HepG2 (cell line): ENCODE measurements around the gene HES7. TPM values are rescaled to one million over a fixed set of nuclear protein-coding genes. Genes with fewer than 3 reads are reported as not detected.

Experiments
- BCL6 ChIP-seq: IDR thresholded peaks from 2 replicates; pipeline ENCODE4 v1.6.1; 2016; ENCODE audit warnings: missing genetic modification reagents, missing compliant biosample characterization
- CENPX ChIP-seq: sonication (generic); formaldehyde crosslinking; IDR thresholded peaks from 2 replicates; pipeline ENCODE4 v1.9.0; 2021; ENCODE audit warnings: mild to moderate bottlenecking, missing genetic modification reagents, moderate library complexity
- ELF3 ChIP-seq: IDR thresholded peaks from 2 replicates; pipeline ENCODE4 v1.6.1; 2016; ENCODE audit warnings: missing genetic modification reagents, missing compliant biosample characterization
- ERF ChIP-seq: IDR thresholded peaks from 2 replicates; pipeline ENCODE4 v1.6.1; 2018; ENCODE audit warnings: missing biosample characterization, missing genetic modification reagents
- FOXA3 ChIP-seq: IDR thresholded peaks from 2 replicates; pipeline ENCODE4 v1.6.1; 2016; ENCODE audit warnings: missing genetic modification reagents, missing compliant biosample characterization
- GATAD1 ChIP-seq: IDR thresholded peaks from 2 replicates; pipeline ENCODE4 v1.6.1; 2016; ENCODE audit warnings: missing genetic modification reagents, missing compliant biosample characterization
- GLI4 ChIP-seq: sonication (generic); formaldehyde crosslinking; IDR thresholded peaks from 2 replicates; pipeline ENCODE4 v1.5.1; 2020; ENCODE audit warnings: missing genetic modification reagents, mild to moderate bottlenecking, moderate library complexity, borderline replicate concordance
- HMG20A ChIP-seq: IDR thresholded peaks from 2 replicates; pipeline ENCODE4 v1.6.1; 2016; ENCODE audit warnings: borderline replicate concordance
- JARID2 ChIP-seq: sonication (generic); formaldehyde crosslinking; IDR thresholded peaks from 2 replicates; pipeline ENCODE4 v1.8.1; 2023; ENCODE audit warnings: missing genetic modification reagents, inconsistent platforms; ENCODE audit not compliant: insufficient replicate concordance
- KLF16 ChIP-seq, 2 experiments: sonication (generic) in 1 of 2; formaldehyde crosslinking in 1 of 2; IDR thresholded peaks; 2 replicates each; pipeline versions ENCODE4 v1.6.1 to v1.8.0; 2016 to 2023; ENCODE audit warnings: missing genetic modification reagents in 2 of 2, missing compliant biosample characterization in 1 of 2
- NFIC ChIP-seq: IDR thresholded peaks from 2 replicates; pipeline ENCODE4 v1.6.1; 2012; ENCODE audit warnings: mild to moderate bottlenecking, low read length, inconsistent platforms
- PATZ1 ChIP-seq: sonication (generic); formaldehyde crosslinking; IDR thresholded peaks from 2 replicates; pipeline ENCODE4 v1.4.0; 2020; ENCODE audit warnings: missing genetic modification reagents
- POLR2G ChIP-seq: fragments of 200-400 bp; formaldehyde crosslinking; IDR thresholded peaks from 2 replicates; pipeline ENCODE4 v1.6.1; 2018; ENCODE audit warnings: mild to moderate bottlenecking, low read depth, low read length, moderate library complexity
- RBFOX2 ChIP-seq: fragments of 200-400 bp; formaldehyde crosslinking; IDR thresholded peaks from 2 replicates; pipeline ENCODE4 v1.6.1; 2017; ENCODE audit warnings: low read depth, mild to moderate bottlenecking, low read length
- SIX4 ChIP-seq: sonication (generic); formaldehyde crosslinking; IDR thresholded peaks from 2 replicates; pipeline ENCODE4 v1.4.0; 2020; ENCODE audit warnings: missing genetic modification reagents
- SP2 ChIP-seq: sonication (generic); formaldehyde crosslinking; IDR thresholded peaks from 2 replicates; pipeline ENCODE4 v1.5.1; 2020; ENCODE audit warnings: mild to moderate bottlenecking, missing genetic modification reagents
- STAT6 ChIP-seq: sonication (generic); formaldehyde crosslinking; IDR thresholded peaks from 2 replicates; pipeline ENCODE4 v1.4.0; 2020; ENCODE audit warnings: missing genetic modification reagents, mild to moderate bottlenecking, borderline replicate concordance
- ZBTB3 ChIP-seq: sonication (generic); formaldehyde crosslinking; IDR thresholded peaks from 2 replicates; pipeline ENCODE4 v1.4.0; 2020; ENCODE audit warnings: low read depth, mild to moderate bottlenecking, moderate library complexity, missing genetic modification reagents, borderline replicate concordance
- ZFP36L1 ChIP-seq: sonication (generic); formaldehyde crosslinking; IDR thresholded peaks from 2 replicates; pipeline ENCODE4 v1.8.0; 2022; ENCODE audit warnings: mild to moderate bottlenecking, missing genetic modification reagents, moderate library complexity
- ZMYM2 ChIP-seq: sonication (generic); formaldehyde crosslinking; IDR thresholded peaks from 2 replicates; pipeline ENCODE4 v1.8.0; 2022; ENCODE audit warnings: mild to moderate bottlenecking, missing genetic modification reagents
- ZNF550 ChIP-seq: sonication (generic); formaldehyde crosslinking; IDR thresholded peaks from 2 replicates; pipeline ENCODE4 v1.4.0; 2020; ENCODE audit warnings: mild to moderate bottlenecking, missing genetic modification reagents, borderline replicate concordance
- ZNF557 ChIP-seq: sonication (generic); formaldehyde crosslinking; IDR thresholded peaks from 2 replicates; pipeline ENCODE4 v1.4.0; 2020; ENCODE audit warnings: missing genetic modification reagents
- ZNF569 ChIP-seq: sonication (generic); formaldehyde crosslinking; IDR thresholded peaks from 2 replicates; pipeline ENCODE4 v1.5.0; 2020; ENCODE audit warnings: mild to moderate bottlenecking, missing genetic modification reagents, moderate library complexity, borderline replicate concordance
- ZNF598 ChIP-seq: sonication (generic); formaldehyde crosslinking; IDR thresholded peaks from 2 replicates; pipeline ENCODE4 v1.5.1; 2020; ENCODE audit warnings: mild to moderate bottlenecking, missing genetic modification reagents, borderline replicate concordance
- ZNF674 ChIP-seq: sonication (generic); formaldehyde crosslinking; IDR thresholded peaks from 2 replicates; pipeline ENCODE4 v1.5.0; 2020; ENCODE audit warnings: low read depth, mild to moderate bottlenecking, missing genetic modification reagents
- polyA plus RNA-seq, 8 experiments: library from polyadenylated mRNA; depleted of rRNA in 3 of 8; stranded (reverse) in 7 of 8; unstranded in 1 of 8; fragments of >200 nt; fragmentation: Illumina TruSeq in 4 of 8; extraction: Trizol in 4 of 8; gene quantifications; 2 replicates each; pipeline versions ENCODE4 v1.2.1 to v1.2.3, GENCODE V29; 2011 to 2016; ENCODE audit warnings: low read depth in 4 of 8, missing spikeins in 1 of 8, mixed read lengths in 1 of 8; ENCODE audit not compliant: insufficient read depth in 1 of 8
- total RNA-seq, 5 experiments: library from RNA; depleted of rRNA; stranded (reverse); fragments of >200 nt; fragmentation: Illumina TruSeq; extraction: Trizol; gene quantifications; 2 replicates each; pipeline ENCODE4 v1.2.3, GENCODE V29; 2016; ENCODE audit warnings: low read depth in 1 of 5
- TF ChIP-seq, protein P1 (sequence below): sonication (generic); formaldehyde crosslinking; IDR thresholded peaks from 2 replicates; pipeline ENCODE4 v1.5.0; 2020; ENCODE audit warnings: missing genetic modification reagents, mild to moderate bottlenecking, borderline replicate concordance

Gene HES7
- total and polyA plus RNA-seq, 2 of the 13 experiments (the other 11 are each of a cell fraction or from before 2014, with no cell fraction given): not detected

GRCh38 chr17:8152112-8152775 lies 28.3 kb upstream of the HES7 start, which contains the start of gene PER1 (continued):
- TF ChIP-seq PATZ1 (peak; percentile 64; the same call in 1 of the 2 replicates), ZNF598 (CRISPR knock-in tag) (0 out of 2 replicates have a peak, but pooled peaks have one; percentile 20), RBFOX2 (peak; percentile 67), GATAD1 (CRISPR knock-in tag) (0 out of 2 replicates have a peak, but pooled peaks have one; percentile 29), ZFP36L1 (peak; percentile 35; the same call in 1 of the 2 replicates), CENPX (CRISPR knock-in tag) (no peak), POLR2G (peak; percentile 53; the same call in 1 of the 2 replicates), JARID2 (CRISPR knock-in tag) (no peak), STAT6 (CRISPR knock-in tag) (no peak), KLF16 (CRISPR knock-in tag; IDR thresholded peaks at IDR 0.05) (peak in 1 of 2 experiments; percentile 46; a peak in 1 of 4 replicates), SP2 (CRISPR knock-in tag) (peak; percentile 55), ZNF557 (CRISPR knock-in tag) (no peak), ELF3 (CRISPR knock-in tag) (0 out of 2 replicates have a peak, but pooled peaks have one; percentile 19), FOXA3 (CRISPR knock-in tag) (0 out of 2 replicates have a peak, but pooled peaks have one; percentile 22), HMG20A (CRISPR knock-in tag) (no peak), ERF (CRISPR knock-in tag) (peak; percentile 40; the same call in 1 of the 2 replicates), ZNF674 (CRISPR knock-in tag) (no peak), SIX4 (0 out of 2 replicates have a peak, but pooled peaks have one; percentile 27), GLI4 (CRISPR knock-in tag) (no peak), ZNF550 (CRISPR knock-in tag) (no peak), BCL6 (CRISPR knock-in tag) (peak; percentile 24; the same call in 1 of the 2 replicates), ZNF569 (CRISPR knock-in tag) (no peak), ZMYM2 (0 out of 2 replicates have a peak, but pooled peaks have one; percentile 45), ZBTB3 (CRISPR knock-in tag) (no peak), NFIC (no peak)
- TF ChIP-seq, protein P1, sequence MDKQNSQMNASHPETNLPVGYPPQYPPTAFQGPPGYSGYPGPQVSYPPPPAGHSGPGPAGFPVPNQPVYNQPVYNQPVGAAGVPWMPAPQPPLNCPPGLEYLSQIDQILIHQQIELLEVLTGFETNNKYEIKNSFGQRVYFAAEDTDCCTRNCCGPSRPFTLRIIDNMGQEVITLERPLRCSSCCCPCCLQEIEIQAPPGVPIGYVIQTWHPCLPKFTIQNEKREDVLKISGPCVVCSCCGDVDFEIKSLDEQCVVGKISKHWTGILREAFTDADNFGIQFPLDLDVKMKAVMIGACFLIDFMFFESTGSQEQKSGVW: no peak
